Activated CD8-positive, alpha-beta memory T cell treated with anti-CD3 and anti-CD28 coated beads, Interleukin-2, amount 50 U/mL, for 24 hours (primary cell): ENCODE measurements around the gene NAALADL2.
"Not testable (repeated sequence)": the region's sequence is repeated elsewhere in the genome, so short reads cannot be mapped to it uniquely, and the experiment has no call there.

Experiments used
- DNase-seq: peaks from one replicate; pipeline ENCODE4 v3.0.0-alpha.2; 2020; ENCODE audit errors: extremely low read depth

Gene NAALADL2

DNA sequence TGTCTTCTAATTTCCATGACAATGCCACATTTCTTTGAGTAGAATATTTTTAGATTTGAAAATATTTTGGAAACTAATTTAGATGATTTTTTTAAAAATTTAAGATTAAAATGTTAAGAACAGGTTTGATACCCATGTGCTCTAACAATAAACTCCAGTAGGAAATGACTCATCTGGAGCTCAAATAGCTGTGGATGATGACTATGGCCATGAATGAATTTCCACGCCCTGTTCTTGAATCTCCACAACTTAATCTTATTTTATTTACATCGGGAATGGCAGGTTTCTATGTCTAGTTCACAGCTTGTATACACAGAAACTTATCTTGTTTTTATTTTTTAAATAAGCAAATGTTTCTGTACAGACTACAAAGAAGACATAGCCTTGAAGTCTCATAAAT lies 726.8 kb downstream of the NAALADL2 start:
- no peak for DNase-seq

DNA sequence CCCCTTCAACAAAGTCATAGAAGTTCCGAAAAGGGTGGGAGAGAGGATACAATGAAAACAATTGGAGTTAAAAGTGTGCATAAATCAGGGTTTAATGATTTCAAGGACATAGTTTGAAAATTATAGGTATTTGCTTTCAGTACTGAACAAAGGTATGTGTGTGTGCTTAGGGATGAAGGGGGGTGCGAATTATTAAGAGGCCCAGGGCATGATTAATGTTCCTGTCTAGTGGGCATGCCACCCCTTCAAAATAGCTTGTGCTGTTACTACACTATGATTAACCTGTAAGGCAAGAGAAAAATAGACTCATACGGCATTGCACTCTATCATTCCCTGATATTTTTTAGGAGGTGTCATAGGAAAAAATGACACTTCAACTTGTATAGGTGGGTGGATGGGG lies 731.6 kb downstream of the NAALADL2 start:
- no peak for DNase-seq

DNA sequence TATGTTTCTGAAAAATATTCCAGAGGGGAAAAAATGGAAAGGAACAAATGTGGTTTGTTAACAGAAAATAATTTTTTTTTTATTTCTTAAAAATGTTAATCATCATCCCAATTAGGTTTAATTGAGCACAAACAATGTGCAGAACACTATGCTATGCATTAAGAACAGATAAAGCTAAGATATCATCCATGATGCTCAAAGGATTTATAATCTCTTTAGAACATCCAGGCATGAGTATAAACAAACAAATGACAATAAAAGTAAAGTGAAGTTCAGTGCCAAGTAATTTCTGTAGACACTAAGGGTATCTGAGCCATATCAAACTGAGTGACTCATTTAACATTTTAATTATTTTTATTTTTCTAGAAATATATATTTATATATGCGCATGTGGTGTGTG lies 732.2 kb downstream of the NAALADL2 start:
- no peak for DNase-seq

DNA sequence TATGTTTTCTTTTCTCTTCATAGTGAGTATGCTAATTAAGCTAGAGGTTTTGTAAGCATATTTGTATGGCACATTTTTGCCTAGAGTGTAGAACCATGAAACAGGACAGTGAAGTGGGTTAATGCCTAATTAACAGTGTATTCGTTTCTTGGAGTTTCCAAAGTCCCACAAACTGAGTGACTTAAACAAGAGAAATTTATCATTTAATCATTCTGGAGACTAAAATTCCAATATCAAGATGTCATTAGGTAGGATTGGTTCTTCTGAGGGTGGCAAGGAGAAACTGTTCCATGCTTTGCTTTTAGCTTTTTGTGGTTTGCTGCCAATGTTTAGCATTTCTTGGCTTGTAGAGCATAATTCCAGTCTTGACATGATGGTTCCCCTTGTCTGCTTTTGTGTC lies 734.2 kb downstream of the NAALADL2 start:
- DNase-seq, result no peak

DNA sequence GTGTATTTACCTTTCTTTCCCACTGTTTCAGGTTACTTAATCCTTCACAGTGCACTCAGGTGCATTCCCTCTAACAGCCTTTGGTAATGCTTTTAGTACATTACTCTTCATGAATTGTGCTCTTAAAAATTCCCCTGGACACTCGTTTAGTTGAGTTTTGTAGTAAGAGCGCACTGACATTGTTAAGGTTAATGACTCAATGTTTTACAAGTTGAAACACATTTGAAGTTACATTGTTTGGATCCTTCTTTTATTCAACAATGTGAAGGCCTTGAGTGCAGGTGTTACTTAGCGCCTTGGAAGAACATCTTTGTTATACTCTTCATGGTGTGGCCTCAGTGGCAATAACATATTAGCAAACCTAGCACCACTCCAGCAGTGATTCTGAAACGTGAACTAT lies 739.6 kb downstream of the NAALADL2 start:
- no peak for DNase-seq

DNA sequence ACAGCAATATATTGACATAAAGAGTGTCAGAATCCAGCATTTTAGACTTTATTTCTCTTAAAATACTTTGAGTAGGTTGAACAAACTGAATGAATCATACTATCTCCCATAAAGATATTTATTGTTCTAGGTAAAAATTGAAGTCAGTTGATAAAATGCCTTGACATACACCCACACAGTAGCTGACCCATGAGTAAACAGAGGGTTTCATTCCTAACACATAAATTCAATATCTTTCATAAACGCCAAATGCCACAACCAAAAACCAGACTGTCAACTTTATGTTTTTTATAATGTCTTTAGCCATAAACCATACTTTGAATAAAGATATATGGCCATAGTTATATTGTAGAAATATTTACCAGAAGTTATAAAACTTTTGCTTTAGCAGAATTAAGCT lies 742.4 kb downstream of the NAALADL2 start:
- DNase-seq, result no peak

DNA sequence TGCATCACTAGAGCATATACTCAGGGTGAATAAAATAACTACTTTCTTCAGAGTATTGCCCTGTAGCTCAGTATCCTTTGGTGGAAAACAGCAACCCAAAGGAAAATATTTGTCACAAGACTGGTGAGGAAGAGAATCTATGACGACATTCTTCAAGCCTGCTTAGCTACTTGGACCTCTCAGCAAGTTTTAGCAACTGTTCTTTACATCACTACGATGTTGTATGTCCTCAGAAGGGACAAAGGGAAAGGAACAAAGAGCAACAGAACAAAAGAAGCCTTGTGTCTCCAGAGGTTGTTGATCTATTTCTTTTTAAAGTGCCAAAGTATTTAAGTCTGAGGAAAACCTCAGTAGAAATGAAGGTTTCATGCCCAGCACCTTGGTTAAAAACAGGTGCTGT lies 746.7 kb downstream of the NAALADL2 start:
- no peak for DNase-seq

DNA sequence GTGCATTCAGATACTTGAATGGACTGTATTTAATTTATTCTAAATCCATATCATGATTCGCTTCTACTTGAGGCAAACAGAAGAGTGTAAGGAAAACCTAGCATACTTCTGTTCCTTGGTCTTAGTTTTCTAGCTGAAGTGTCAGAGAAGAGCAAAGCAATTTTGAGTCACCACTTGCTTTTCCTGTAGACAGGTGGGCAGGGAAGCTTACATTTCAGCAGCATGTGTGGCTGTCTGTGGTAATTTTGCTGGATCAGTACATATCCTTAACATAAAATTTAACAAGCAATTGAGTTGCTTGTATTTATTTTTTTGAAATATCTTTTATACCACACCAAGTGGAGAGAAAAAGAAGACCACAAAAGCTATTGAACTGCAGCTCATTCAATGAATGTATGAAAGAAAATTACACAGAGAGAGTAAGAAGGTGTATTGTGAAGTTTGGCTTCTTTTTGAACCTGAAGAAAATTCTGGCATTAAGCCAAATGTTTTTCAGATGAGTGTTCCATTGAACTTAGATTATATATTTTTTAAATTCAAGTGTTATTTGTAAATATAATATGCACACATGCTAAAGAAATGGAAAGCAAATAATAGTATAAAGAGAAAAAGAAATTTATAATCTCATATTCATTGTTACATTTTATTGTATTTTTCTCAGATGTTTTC lies 747.6 kb downstream of the NAALADL2 start:
- DNase-seq, result no peak

DNA sequence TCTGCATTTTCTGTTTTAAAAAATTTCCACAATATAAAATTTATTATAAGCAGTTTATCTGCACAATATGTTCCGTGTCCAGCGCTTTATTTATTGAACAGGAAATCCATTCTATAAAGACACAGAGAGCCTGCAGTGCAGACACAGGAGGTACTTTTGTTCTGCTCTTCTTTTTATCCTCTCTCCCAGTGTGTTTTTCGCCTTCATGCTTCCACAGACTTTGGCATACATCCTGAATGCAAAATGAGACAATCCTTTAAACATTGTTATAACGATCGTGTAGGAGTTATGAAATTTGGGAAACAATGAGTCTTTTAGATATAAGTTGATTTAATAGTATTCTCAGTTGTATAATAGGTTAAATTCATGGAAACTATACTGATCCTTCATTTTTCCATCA lies 749.2 kb downstream of the NAALADL2 start:
- no peak for DNase-seq

DNA sequence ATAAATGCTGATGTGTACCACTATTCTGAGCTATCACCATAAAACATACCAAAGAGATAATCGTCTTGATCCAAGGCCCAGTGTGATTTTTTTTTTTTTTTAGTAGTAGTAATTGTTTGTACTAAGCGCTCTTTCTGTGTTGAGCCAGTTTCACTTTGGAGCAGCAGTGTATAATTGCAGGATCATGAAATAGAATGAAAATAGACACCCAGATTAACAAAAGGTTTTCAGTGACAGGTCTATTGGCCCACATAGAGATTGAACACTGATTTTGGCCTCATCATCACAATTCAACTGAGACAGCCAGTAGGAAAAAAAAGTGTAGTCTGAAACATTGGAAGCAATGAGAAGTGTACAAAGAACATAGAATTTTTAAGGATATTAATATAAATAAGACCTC lies 749.8 kb downstream of the NAALADL2 start:
- DNase-seq, result no peak

DNA sequence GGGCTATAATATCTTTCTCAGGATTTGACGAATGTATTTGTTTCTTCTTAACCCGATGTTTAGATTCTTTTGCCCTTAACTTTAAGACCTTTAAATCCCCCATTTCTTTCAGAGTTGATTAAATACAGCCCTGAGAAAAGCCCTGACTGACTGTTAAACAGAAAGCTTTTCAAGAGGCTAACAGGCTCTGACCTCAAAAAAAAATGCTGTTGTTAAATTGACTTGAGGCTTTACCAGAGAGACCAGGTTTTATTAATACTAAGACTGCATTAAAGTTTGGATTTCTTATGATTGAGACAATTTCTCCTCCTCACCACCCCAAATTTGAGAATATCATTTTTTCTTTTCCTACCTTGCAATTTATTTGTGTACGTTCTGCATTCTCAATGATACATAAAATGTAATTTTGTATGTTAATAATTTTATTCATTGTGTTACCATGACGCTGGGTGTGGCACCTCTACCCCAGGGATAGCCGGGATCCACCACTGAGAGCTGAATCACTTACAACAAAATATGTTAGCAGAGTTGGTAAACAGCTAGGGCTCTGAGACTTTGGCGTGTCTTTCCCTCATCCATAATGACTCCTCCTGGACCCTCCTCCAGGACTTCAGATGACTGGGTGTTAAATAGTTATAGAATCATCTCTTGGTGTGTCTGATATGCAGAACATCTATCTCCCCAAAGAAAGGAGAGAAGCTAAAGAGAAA lies 753.5 kb downstream of the NAALADL2 start:
- no peak for DNase-seq

DNA sequence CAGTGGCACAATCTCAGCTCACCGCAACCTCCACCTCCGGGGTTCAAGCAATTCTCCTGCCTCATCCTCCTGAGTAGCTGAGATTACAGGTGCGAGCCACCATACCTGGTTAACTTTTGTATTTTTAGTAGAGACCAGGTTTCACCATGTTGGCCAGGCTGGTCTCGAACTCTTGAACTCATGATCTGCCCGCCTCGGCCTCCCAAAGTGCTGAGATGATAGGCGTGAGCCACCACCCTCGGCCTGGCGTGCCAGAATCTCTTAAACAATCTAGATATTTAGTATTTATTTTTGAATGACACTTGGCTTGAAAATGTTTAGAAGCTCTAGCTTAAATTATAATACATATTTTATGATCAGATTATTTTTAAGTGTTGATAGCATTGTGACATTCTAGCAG lies 755.0 kb downstream of the NAALADL2 start:
- not testable (repeated sequence) for DNase-seq

DNA sequence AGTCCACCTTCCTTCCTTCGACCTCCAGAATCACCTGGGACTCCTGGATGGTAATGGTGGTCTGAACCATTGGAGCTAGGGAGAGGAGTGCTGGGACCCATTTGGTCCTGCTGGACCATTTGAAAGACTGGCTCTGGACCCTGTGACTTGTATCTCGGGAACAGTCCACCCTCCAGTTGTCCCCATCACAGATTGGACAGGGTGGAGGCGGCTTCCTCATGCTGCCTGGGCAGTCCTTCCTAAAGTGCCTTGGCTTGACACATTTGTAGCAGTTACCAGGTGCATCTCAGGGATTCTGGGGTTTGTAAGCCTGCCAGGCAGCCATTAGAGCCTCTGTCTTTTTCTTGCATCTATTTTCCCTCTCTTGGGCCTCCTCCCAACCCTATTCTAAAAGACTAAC lies 758.1 kb downstream of the NAALADL2 start:
- DNase-seq, result no peak

DNA sequence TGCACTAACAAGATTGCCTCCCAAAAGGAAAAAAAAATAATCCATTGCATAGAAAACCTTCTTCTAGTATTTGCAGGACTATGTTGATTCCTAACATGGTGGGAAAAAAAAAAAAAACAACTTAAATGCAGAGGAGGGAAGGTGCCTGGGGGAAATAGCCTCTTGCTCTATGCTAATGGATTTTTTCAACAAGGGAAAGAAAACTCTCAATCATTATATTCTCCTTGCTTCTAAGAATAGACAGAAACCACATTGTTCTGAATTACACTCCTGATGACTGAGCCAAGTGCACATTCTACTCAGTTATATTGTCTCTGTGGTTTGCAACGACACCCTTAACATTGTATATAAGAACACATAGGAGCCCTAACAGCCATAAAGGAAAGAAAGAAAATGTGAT lies 760.2 kb downstream of the NAALADL2 start:
- no peak for DNase-seq

DNA sequence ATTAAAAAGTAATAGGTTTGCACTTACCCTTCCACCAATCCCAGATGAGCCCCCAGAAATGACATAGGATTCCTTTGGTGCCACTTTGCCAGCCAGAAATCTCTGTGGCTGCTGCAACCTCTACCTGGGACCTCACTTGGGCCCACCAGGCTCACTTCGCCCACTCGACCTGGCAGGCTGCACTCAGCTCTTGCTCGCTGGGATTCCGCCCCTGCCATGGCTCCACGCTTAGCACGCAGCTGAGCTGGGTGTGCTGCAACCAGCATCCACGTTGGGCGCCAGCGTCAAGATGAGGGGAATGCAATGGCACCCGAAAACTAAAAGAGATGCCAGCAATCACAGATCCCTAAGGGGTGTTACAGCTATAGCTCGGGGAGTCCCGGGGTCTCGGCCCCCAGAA lies 761.0 kb downstream of the NAALADL2 start:
- no peak for DNase-seq

DNA sequence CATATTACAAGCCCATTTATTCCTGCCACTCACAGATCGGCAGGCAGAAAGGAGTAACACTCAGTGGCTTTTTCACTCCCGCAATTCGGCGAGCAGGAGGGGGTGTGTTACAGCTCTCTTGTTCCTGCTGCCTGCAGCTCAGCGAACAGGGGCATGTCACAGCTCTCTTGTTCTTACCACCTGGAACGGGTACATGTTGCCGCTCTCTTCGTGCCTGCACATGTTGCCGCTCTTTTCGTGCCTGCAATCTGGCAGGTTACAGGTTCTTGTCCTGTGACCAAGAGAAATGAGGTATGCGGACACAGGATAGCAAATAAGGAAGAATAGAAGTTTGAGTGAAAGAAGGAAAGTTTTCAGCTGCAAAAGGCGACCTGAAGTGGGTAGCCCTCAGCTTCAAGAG lies 761.4 kb downstream of the NAALADL2 start:
- no peak for DNase-seq

DNA sequence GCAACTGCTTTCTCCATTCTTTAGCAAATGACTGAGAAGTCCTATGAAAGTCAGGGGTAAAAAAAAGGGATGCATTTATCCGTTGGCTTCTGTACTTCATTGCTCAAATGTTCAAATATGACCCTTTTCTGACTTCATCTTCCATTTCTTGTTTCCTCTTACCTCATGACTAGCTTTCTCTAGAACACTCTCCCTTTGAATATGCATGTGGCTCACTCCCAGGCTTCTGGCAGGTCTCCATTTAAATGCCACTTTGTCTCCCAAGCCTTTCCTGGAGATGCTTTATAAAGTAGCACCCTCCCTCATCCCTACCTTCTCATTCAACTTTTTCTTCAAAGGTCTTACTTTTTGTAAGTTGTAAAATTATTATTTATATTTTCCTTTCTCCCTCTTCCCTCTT lies 781.8 kb downstream of the NAALADL2 start:
- DNase-seq, result no peak

DNA sequence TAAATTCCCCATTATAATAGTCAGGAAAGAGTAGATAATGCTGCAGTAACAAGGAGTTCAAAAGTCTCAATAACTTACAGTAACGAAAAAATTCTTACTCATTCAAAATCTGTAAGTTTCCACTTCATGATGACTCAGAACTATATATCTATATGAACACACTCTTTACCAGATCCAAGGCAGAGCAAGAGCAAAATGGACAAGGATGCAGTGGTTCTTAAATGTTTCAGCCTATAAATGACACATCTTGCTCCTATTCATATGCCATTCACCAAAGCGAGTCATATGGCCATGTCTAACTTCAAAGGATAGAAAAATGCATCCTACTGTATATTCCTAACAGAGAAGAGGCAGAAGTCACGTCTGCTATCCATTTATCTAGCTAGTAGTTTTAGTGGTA lies 787.7 kb downstream of the NAALADL2 start:
- no peak for DNase-seq

DNA sequence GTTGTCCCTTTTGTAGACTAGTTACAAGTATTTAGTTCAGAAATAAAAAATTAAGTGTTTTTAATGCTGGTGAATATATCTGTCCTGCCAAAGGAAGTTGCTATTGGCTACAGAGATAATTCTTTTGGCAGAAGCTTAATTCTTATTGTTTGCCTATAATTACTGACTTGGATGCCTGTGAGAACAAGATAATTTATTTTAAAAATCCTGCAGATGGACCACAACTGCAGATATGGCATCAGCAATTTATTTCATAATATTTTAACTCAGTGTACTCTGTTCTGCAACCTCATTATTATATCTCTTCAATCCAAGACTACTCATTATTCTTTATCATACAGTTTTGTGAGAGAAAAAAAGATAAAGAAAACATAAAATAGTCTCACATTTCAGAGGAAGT lies 789.8 kb downstream of the NAALADL2 start:
- no peak for DNase-seq

DNA sequence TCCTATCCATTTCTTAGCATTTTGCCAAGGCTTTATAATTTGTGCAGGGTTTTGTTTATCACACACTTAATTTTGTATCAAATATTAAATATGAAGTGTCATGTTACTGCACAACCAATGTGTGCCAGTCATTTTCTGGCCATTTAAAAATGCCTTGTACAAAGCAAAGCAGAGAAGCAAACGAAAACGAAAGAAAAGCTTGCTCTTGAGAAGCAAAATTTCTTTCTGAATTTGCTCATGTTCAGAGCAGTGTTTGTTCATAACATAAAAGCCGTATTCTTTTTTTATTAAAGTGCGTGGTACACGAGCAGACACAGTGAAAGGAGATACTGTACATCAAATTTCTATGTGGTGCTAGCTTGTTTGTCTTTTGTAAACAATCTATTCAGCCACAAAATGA lies 792.6 kb downstream of the NAALADL2 start:
- no peak for DNase-seq

DNA sequence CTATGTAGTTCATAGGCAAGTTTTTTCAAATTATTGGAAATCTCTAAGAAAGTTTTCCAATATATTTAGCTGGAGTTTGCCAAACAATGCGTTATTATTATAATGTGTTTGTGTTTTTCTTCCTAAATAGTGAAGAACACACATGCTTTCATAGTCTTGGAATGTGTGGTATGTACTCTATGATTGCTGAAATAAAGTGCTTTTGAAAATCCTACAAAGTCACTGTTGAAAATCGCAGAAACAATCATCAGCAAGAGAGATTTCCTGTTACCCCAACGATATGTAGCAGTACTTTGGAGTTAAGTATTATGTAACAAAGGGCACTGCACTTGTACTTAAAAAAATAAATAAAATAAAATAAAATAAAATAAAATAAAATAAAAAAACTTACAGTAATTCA lies 796.2 kb downstream of the NAALADL2 start:
- DNase-seq, result no peak

DNA sequence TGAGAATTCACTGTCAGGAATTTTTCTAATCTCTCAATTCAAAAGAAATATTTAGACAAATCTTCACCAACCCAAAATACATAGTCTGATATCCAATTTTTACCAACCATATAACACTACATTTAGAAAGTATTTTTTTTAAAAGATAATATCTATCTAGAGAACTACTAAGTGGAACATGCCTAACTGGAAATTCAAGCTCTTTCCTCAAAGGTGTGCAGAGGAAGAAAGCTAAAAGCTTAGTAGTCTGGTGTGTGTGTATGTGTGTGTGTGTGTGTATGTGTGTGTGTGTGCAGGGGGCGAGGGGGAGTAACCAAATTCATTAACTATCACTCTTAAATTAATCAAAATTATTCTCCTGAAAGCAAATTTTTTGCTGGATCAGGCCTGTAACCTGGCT lies 797.3 kb downstream of the NAALADL2 start:
- no peak for DNase-seq

DNA sequence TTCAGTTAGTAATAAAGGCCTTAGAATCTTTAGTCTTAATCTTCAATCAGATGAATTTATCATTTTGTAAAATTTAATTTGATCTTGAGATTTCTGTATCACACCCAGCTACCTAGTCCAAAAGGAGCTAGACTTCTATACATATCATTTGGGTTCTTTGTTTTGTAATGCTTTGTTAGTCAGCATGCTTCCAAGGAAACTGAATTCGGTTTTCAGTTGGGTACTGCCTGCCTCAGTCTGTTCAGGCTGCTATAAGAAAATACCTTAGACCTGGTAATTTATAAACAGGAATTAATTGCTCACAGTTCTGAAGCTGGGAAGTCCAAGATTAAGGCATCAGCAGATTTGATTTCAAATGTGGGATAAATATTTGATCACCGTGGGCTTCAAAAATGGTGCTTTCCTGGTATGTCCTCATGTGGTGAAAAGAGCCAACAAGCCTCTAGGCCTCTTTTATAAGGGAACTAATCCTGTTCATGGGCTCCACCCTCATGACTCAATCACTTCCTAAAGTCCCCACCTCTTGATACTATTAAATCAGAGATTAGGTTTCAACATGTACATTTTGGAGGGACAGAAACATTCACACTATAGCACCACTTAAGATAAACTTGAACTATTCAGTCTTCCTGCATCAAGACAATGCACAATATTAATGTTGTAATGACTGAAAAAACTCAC lies 800.7 kb downstream of the NAALADL2 start:
- no peak for DNase-seq
